ENCODE data around the gene MRAP. TPM values are rescaled to one million over a fixed set of nuclear protein-coding genes. Genes with fewer than 3 reads are reported as not detected.
"Not testable (repeated sequence)": the region's sequence is repeated elsewhere in the genome, so short reads cannot be mapped to it uniquely, and the experiment has no call there.

Gene MRAP
- total RNA-seq: not detected

GRCh38 chr21:32298658-32299081, at the start of gene MRAP:
MRAP (plus strand) TSS chr21:32298855; CDS start chr21:32298972, 117 bp downstream.
- no peak for FAIRE-seq
- no peak for DNase-seq (ENCODE audit: low spot score in 2 of 2)

DNA sequence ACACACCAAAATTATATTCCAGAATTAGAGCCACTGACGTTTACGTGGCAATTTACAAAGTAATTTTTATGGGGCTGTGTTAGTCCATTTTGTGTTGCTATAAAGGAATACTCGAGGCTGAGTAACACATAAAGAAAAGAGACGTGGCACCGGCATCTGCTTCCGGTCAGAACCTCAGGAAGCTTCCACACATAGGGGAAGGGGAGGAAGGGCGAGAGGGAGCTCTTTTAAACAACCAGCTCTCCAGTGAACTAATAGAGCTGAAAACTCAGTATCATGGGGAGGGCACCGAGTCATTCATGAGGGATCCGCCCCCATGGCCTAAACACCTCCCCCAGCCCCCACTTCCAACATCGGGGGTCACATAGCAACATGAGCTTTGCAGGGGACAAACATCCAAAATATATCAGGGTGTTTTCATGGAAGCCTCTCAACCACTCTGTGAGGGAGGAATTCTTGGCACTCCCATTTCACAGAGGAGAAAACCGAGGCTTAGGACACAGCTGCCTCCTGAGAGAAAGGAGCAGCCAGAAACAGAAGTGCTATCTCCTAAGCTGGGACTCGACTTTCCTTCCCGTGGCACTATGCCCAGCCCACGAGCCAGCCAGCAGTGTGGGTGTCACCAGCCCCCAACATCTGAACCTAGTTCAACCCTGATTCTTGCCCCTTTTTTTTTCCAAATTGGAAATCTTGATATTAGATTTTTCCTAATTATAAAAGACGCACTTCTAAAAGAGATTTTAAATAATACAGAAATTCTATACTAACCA, 49.0 kb upstream of the MRAP start:
- DNase-seq (ENCODE audit: low spot score in 2 of 2): no peak
- no peak for FAIRE-seq

- no peak for DNase-seq (ENCODE audit: low spot score in 2 of 2)
- FAIRE-seq: no peak
Observed at GRCh38 chr21:32252136-32252535, 46.5 kb upstream of the MRAP start.

DNA sequence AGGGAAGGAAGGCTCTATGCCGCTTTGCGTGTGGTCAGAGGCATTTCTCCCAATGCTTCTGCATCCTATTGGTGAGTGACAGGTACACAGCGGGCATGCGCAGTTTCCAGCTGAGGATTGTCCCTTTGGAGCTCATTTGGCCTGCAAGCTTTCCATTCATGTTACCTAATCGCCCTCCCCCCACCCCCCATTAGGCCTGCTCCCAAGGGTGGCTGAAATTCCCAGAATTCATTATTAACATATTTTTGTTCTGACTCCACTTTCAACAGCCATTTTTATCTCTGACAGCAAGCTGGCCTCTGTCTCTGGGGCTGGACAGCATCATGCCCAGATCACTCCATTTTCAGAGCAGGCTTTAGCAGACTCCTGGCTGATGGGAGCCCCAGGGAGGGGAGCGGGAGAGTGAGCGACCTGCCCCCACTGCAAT, 45.4 kb upstream of the MRAP start:
- no peak for FAIRE-seq

GRCh38 chr21:32256251-32256650, 42.4 kb upstream of the MRAP start:
- no peak for DNase-seq (ENCODE audit: low spot score in 2 of 2)
- FAIRE-seq: no peak

More for the DNA sequence above, 45.4 kb upstream of the MRAP start:
- DNase-seq (ENCODE audit: low spot score in 2 of 2): no peak

DNA sequence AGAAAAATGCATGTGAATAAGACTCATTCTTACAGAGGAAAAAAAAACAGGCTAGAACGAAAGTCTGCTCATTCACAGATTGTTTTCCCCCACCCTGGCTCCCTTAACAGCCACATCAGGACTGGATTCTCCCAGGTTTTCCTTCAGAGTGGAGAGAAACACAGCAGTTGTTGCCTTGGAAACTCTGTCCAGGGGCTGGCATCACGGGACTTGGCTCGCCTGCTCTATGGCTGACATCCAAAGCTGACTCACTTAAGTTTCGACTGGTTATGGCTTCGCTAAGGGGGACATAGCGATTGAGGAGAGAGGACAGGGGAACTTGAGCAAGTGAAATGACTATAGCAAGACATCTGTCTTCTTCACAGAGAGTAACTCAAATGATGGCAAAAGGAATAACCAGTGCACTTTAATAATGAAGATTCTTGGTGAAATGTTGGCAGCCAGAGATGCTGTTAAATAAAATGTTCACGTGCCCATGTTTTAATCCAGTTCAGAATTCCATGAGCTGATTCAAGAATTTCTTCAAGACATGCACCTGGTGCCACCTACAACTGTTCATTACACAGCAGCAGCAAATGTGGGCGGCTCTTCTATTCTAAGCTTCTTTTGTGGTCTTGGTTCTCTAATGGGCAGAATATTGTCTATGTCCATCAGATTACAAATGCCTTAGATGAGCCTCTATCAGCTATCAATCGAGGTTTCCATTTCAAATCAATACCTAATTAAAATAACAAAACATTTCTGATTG, 41.6 kb upstream of the MRAP start:
- DNase-seq (ENCODE audit: low spot score in 2 of 2) (peak; percentile 44 to 63), FAIRE-seq (no peak)

GRCh38 chr21:32257962-32258785, 40.5 kb upstream of the MRAP start:
- FAIRE-seq (peak; percentile 15), DNase-seq (ENCODE audit: low spot score in 2 of 2) (peak; percentile 61 to 71)

DNA sequence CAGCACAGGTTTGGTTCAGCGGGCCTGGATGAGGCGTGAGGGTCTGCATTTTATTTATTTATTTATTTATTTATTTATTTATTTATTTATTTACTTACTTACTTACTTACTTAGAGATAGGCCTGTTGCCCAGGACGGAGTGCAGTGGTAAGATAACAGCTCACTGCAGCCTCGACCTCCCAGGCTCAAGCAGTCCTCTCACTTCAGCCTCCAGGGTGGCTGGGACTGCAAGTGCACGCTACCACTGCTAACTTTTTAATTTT, 39.9 kb upstream of the MRAP start:
- DNase-seq (ENCODE audit: low spot score in 2 of 2); FAIRE-seq: not testable (repeated sequence)

DNA sequence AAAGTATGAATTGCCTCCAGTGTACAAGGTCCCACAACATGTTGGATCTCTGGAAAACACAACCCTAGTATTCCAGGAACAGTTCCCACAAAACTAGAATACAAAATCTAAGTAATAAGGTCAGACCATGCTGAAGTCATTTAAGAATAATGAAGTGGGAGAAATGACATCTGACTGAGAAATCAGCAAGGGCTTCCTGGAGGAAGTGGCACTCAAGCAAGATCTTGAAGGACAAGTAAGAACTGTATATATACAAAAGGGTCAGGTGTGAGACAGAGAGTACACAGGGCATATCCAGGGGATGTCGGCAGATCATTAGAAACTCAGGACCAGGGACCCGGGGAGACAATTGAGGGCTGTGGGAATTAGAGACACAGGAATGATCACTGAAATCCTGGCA, 38.5 kb upstream of the MRAP start:
- DNase-seq (ENCODE audit: low spot score in 2 of 2) (no peak), FAIRE-seq (no peak)

GRCh38 chr21:32261929-32262328, 36.7 kb upstream of the MRAP start:
- FAIRE-seq (no peak), DNase-seq (ENCODE audit: low spot score in 2 of 2) (no peak)

DNA sequence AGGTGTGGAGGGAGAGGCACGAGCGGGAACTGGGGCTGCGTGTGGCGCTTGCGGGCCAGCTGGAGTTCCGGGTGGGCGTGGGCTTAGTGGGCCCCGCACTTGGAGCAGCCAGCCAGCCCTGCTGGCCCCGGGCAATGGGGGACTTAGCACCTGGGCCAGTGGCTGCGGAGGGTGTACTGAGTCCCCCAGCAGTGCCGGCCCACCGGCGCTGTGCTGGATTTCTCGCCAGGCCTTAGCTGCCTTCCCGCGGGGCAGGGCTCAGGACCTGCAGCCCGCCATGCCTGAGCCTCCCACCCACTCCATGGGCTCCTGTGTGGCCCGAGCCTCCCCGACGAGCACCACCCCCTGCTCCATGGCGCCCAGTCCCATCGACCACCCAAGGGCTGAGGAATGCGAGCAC, 33.3 kb upstream of the MRAP start:
- not testable (repeated sequence) for DNase-seq (ENCODE audit: low spot score in 2 of 2); FAIRE-seq

GRCh38 chr21:32270748-32271147, 27.9 kb upstream of the MRAP start:
- DNase-seq (ENCODE audit: low spot score in 2 of 2) (no peak), FAIRE-seq (no peak)

GRCh38 chr21:32276671-32277070, 22.0 kb upstream of the MRAP start:
- FAIRE-seq: no peak

DNA sequence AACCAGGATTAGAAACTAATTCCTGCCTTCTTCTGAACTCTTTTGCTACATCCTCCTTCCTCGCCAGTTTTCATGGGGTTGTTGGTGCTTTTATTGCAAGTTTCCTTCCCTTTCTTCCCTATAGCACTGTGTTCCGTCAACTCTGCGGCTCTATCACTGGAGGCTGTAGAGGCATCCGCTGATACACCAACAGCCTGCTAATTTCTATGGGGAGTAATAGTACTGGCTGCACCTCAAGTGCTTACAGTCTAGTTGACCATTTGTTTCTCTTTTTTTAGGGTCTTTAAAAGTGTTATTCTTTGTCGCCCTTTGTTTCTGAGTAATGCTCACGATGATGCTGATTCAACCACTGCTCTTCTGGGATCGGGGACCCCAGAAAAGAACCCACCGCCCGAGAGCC, 20.6 kb upstream of the MRAP start:
- DNase-seq (ENCODE audit: low spot score in 2 of 2) (no peak), FAIRE-seq (no peak)

More at GRCh38 chr21:32276671-32277070, 22.0 kb upstream of the MRAP start:
- DNase-seq (ENCODE audit: low spot score in 2 of 2): no peak

- FAIRE-seq: no peak
- DNase-seq (ENCODE audit: low spot score in 2 of 2): peak; percentile 88 to 90
Observed at GRCh38 chr21:32278518-32279376, 19.9 kb upstream of the MRAP start, which contains the start of gene MIS18A. MIS18A (minus strand) TSS chr21:32279049; CDS start chr21:32279014, 35 bp downstream.

- DNase-seq (ENCODE audit: low spot score in 2 of 2): no peak
- FAIRE-seq: no peak
Observed at GRCh38 chr21:32279377-32279680, 19.3 kb upstream of the MRAP start.

GRCh38 chr21:32281531-32281930, 17.1 kb upstream of the MRAP start:
- DNase-seq (ENCODE audit: low spot score in 2 of 2) (no peak), FAIRE-seq (no peak)

- DNase-seq (ENCODE audit: low spot score in 2 of 2) (no peak), FAIRE-seq (no peak)
Observed at GRCh38 chr21:32282992-32283391, 15.7 kb upstream of the MRAP start.

DNA sequence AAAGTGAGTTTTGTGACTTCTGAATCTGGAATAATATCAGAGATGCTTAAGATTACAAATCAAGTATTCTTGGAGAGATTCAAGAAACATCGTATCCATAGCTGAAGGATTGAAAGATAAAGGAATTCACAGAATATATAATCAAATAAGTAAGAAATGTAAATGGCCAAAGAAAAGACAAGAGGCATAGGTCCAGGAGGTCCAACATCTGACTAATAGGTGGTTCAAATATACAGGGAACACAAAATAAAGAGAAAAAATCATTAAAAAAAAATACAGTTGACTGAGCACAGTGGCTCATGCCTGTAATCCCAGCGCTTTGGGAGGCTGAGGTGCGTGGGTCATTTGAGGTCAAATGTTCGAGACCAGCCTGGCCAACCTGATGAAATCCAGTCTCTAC, 13.2 kb upstream of the MRAP start:
- no peak for FAIRE-seq
- no peak for DNase-seq (ENCODE audit: low spot score in 2 of 2)

DNA sequence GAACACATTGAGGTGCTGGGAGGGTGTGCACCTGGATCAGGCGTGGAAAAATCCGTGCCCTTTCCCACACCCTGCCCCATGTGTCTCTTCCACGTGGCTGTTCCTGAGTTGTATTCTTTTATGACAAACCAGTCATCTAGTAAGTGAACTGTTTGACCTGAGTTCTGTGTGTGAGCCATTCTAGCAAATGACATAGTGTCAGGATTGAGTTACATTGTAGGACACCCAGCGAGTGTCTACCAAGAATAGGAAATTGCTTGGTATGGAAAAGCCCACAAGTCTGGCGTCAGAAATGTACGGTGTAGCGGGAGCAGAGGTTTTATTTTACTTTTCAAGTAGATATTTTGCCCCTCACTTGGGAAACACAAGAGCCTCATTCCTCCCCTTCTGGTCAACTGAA, 1.2 kb upstream of the MRAP start:
- FAIRE-seq: no peak
- no peak for DNase-seq (ENCODE audit: low spot score in 2 of 2)
